ENCODE measurements around the gene SMAP1.
"Not testable (repeated sequence)": the region's sequence is repeated elsewhere in the genome, so short reads cannot be mapped to it uniquely, and the experiment has no call there.

The SMAP1 gene

DNA sequence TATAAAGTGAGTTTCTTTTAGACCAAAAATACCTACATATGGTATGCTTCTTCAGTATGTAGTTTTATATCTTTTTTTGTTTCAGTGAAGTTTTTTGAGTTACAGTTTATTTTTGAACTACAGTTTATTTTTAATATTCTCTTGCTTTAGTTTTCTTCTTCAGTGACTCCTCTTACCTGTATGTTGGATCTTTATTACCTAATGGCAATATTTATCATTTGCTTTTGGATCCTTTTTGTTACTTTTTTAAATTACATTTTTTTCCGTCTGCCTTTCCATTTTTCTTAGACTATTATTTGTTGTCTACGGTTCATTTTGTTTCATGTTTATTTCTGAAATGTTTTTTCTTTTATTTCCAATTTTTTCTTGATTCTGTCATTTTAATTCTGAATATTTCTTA, 71.9 kb downstream of the SMAP1 start:
- no peak for DNase-seq (ENCODE audit: low read depth in 2 of 2, low spot score in 1 of 2)

GRCh38 chr6:70740746-70741145, 73.1 kb downstream of the SMAP1 start:
- DNase-seq (ENCODE audit: low read depth in 2 of 2, low spot score in 1 of 2), result not testable (repeated sequence)

DNA sequence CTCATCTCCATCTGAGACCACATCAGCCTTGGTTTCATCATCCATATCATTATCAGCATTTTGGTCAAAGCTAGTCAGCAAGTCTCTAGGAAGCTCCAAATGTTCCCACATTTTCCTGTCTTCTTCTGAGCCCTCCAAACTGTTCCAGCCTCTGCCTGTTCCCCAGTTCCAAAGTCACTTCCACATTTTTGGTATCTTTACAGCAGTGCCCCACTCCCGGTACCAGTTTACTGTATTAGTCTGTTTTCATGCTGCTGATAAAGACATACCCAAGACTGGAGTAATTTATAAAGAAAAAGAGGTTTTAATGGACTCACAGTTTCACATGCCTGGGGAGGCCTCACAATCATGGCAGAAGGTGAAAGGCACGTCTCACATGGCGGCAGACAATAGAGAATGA, 74.8 kb downstream of the SMAP1 start:
- DNase-seq (ENCODE audit: low read depth in 2 of 2, low spot score in 1 of 2), result not testable (repeated sequence)

GRCh38 chr6:70753870-70754380, 86.2 kb downstream of the SMAP1 start:
- no peak for DNase-seq (ENCODE audit: low read depth in 2 of 2, low spot score in 1 of 2)

GRCh38 chr6:70758883-70759282, 91.2 kb downstream of the SMAP1 start:
- DNase-seq (ENCODE audit: low read depth in 2 of 2, low spot score in 1 of 2), result no peak

- no peak for DNase-seq (ENCODE audit: low read depth in 2 of 2, low spot score in 1 of 2)
Measured at GRCh38 chr6:70763754-70764510, 96.2 kb downstream of the SMAP1 start.

DNA sequence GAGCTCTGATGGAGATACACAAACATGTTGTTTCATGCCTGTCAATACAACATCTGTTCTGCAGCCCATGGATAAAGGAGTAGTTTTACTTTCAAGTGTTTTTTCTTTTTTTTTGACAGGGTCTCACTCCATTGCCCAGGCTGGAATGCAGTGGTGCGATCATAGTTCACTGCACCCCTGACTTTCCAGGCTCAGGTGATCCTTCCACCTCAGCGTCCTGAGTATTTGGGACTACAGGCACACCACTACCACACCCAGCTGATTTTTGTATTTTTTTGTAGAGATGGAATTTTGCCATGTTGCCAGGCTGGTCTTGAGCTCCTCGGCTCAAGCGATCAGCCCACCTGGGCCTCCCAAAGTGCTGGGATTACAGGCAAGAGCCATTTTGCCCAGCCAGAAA, 97.0 kb downstream of the SMAP1 start:
- DNase-seq (ENCODE audit: low read depth in 2 of 2, low spot score in 1 of 2), result no peak

- DNase-seq (ENCODE audit: low read depth in 2 of 2, low spot score in 1 of 2), result not testable (repeated sequence)
Measured at GRCh38 chr6:70771351-70771750, 103.7 kb downstream of the SMAP1 start.

DNA sequence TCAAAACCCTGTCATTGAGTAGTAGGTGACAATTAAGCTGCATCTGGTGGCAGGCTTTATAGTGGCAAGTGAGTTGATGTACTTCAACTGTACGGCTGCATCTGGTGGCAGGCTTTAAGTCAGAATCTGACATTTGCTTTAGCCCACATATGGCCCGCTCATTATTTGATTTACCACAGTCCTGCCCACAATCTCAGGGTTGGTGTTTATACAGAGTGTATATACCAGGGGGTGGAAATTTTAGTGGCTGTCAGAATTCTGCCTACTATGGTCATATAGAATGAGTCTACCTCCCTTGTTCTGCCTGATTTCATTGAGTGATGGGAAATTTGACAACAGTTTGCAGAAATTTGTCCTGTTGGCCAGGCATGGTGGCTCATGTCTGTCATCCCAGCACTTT, 112.3 kb downstream of the SMAP1 start:
- no peak for DNase-seq (ENCODE audit: low read depth in 2 of 2, low spot score in 1 of 2)

- no peak for DNase-seq (ENCODE audit: low read depth in 2 of 2, low spot score in 1 of 2)
Measured at GRCh38 chr6:70790483-70791224, 123.0 kb downstream of the SMAP1 start.

DNA sequence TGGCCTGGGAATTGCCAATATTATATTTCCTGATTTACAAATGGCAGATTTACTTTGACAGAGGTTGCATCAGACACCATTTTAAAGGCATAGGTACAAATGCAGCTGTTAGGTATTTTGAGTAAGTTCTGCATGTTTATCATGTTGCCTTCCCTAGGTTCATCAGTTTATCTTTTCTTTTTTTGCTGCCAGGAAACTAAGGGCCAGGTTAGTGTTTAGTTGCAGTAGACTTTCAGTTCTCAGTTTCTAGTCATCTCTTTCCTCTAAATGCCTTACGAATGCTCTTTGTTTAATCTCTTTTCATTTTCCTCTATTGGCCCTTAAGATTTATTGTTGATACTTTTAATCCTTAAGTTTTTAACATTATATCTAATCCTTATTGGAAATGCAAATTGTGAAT, 129.9 kb downstream of the SMAP1 start:
- no peak for DNase-seq (ENCODE audit: low read depth in 2 of 2, low spot score in 1 of 2)

DNA sequence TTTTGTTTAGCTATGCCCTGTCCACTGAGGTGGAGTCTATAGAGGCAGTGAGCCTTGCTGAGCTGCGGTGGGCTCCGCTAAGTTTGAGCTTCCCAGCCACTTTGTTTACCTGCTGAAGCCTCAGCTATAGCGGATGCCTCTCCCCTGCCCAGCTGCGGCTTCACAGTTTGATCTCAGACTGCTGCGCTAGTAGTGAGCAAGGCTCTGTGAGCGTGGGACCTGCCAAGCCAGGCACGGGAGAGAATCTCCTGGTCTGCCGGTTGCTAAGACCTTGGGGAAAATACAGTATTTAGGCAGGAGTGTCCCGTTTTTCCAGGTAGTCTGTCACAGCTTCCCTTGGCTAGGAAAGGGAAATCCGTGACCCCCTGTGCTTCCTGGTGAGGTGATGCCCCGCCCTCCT, 138.4 kb downstream of the SMAP1 start:
- no peak for DNase-seq (ENCODE audit: low read depth in 2 of 2, low spot score in 1 of 2)

- DNase-seq (ENCODE audit: low read depth in 2 of 2, low spot score in 1 of 2), result no peak
Measured at GRCh38 chr6:70811788-70812187, 144.1 kb downstream of the SMAP1 start.

GRCh38 chr6:70813885-70814284, 146.2 kb downstream of the SMAP1 start:
- no peak for DNase-seq (ENCODE audit: low read depth in 2 of 2, low spot score in 1 of 2)

DNA sequence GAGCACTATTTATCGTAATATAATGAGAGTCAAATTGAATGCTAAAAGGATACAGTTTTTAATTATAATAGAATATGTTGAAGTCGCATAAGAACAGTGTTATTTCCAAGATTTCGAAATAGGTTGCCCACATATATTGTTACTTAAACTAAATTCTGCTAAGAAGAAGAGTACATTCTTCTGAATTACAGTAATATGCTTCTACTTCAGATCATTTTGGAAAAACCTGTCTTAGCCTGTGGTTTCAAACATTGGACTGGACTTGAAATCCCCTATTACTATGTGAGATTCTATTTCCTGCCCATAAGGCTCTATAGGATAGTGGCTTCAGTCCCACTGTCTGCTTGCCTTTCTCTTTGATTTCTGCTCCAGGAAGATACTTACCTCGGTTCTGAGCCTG, 152.0 kb downstream of the SMAP1 start:
- no peak for DNase-seq (ENCODE audit: low read depth in 2 of 2, low spot score in 1 of 2)

DNA sequence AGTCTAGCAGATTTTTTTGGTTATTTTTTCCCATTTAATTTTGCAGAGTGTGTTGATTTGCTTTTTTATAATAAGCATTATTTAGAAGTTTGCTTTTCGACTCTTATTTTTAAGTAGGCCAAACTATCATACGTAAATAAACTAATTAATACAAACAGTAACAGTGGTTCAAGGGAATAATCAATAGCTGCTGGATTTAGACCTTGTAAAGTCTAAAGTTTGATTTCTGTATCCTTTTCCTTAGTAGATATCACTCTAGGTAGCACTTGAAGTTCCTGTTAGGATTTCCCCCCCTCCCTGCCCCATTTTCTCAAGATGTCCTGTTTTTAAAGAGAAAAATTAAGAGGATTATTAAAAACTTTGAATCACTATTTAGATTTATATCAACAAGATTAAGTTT, 153.1 kb downstream of the SMAP1 start:
- DNase-seq (ENCODE audit: low read depth in 2 of 2, low spot score in 1 of 2), result no peak

DNA sequence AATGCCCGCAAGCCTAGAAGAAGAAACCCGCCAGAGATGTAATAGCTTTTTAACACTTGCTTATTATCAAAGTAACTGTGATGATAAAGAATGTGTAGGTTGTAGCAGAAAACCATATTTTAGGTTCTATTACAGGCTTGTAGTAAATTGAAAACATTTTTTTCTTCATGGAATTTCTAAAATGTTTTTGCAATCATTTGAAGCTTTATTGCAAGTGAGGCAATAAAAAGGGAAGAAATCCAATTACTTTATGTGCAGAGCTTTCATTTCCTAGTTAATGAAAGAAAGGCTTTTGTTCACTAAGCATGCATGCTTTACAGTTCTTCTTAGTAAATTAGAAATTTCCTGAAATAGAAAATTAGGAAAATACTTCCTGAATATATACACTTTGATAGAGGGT, 154.1 kb downstream of the SMAP1 start:
- no peak for DNase-seq (ENCODE audit: low read depth in 2 of 2, low spot score in 1 of 2)

- DNase-seq (ENCODE audit: low read depth in 2 of 2, low spot score in 1 of 2), result no peak
Measured at GRCh38 chr6:70823651-70824050, 156.0 kb downstream of the SMAP1 start.

DNA sequence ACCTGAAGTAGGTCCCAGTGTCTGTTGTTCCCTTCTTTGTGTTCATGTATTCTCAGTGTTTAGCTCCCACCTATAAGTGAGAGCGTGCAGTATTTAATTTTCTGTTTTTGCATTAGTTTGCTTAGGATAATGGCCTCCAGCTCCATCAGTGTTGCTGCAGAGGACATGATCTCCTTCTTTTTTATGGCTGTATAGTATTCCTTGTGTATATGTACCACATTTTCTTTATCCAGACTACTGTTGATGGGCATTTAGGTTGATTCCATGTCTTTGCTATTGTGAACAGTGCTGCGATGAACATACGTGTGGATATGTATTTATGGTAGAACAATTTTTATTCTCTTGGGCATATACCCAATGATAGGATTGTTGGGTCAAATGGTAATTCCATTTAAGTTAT, 163.7 kb downstream of the SMAP1 start:
- no peak for DNase-seq (ENCODE audit: low read depth in 2 of 2, low spot score in 1 of 2)

- no peak for DNase-seq (ENCODE audit: low read depth in 2 of 2, low spot score in 1 of 2)
Measured at GRCh38 chr6:70834520-70834919, 166.8 kb downstream of the SMAP1 start.

- no peak for DNase-seq (ENCODE audit: low read depth in 2 of 2, low spot score in 1 of 2)
Measured at GRCh38 chr6:70838907-70839285, 171.2 kb downstream of the SMAP1 start.
